GM21786 (cell line): ENCODE data around the gene SPATA9.
"Not testable (repeated sequence)": the region's sequence is repeated elsewhere in the genome, so short reads cannot be mapped to it uniquely, and the experiment has no call there.

Experiments
- ATAC-seq: cut with Tn5 transposase; IDR thresholded peaks from one replicate; pipeline ENCODE4 v1.9.1; 2021; ENCODE audit not compliant: unreplicated experiment

The SPATA9 gene

DNA sequence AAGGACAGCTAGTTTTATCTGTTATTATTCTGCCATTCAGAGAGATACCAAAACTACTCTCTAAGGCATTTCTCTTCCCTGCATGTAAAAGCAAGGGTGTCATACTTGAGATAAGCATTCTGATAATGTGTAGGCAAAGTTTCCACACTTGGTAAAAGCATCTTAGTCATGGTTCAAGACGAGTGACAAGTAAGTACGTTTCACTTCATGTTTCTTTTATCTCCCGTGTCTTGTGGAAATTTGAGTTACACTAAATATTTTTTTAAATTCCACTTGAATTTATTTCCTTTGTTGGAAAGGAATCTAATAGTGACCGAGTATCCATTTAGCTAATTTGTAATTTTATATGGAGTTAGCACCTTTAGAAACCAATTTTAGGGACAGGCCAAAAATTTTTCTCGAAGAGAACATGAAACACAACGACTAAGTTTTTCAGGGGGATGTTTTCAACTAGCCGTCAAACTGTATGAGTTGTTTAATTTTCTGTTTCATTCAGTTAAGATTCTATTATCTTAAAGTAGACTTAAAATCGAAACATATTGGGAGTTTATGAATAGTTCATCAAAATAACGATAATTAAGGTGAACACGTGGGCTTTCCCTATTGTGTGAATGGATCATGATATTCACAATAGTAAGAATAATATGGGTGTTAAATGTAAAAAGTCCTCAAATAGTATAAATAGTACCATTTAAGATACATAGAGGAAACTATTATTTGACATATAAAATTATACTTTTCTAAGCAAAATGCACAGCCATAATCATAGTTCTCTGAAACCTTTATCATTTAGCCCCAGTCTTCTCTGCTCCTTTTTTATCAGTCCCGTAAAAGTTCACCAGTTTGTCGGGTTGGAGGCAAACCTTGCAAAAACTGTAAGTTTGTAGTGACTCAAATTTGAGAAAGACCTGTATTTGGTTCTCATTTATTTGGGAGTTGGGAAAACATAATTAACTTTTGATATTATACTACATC lies 34.6 kb downstream of the SPATA9 start:
- ATAC-seq, result no peak

DNA sequence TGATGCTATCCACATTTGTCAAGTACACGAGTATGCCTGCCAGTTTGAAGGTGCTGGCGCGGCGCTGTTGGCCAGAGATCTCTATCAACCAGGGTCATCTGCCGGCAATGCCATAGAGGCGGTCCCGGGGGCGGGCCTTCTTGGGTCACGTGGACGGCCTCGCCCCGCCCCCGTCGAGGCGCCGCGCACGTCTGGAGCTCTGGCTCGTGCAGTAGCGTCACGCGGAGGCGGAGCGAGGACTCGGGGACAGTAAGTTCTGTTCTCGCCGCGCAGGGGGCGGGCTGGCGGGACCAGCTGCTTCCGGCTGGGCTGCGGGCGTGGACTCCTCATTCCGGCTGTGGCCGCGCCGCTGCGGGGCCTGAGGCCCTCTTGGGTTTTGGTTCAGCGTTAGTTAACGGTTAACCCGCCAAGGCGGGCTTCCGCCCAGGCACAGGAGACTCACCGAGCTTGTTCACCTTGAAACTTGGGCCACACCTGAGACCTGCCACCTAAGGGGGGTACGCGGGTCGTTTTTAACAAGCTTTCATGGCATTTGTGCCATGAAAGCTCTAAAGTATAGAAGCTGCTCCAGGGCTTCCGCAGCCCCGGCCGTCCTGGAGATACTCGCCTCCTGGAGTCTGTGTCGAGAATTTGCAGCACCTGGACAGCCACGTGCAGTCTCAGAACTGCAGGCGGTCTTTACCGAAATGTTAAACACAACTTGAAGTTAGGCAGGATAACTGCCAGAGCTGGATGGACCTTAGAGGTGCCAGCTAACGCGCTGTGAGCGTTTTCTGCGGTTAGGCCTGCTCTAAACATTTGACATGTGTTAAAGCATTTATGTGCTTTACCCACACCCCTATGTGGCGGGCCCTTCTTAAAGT lies 36.0 kb downstream of the SPATA9 start, which contains the start of gene RFESD:
RFESD (plus strand) TSS at position 209 of the 863 bp plus-strand sequence. CDS start 5,495 bp downstream, outside the sequence.
- ATAC-seq, result peak; percentile 97

DNA sequence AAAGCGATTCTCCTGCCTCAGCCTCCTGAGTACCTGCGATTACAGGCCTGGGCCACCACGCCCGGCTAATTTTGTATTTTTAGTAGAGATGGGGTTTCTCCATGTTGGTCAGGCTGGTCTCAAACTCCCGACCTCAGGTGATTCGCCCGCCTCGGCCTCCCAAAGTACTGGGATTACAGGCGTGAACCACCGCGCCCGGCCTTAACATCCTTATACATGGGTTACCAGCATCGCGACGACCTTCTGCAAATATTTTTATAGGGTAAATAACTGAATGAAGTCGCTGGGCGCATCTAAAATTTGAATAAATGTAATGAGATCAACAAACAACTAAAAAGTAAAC lies 36.6 kb downstream of the SPATA9 start:
- not testable (repeated sequence) for ATAC-seq

DNA sequence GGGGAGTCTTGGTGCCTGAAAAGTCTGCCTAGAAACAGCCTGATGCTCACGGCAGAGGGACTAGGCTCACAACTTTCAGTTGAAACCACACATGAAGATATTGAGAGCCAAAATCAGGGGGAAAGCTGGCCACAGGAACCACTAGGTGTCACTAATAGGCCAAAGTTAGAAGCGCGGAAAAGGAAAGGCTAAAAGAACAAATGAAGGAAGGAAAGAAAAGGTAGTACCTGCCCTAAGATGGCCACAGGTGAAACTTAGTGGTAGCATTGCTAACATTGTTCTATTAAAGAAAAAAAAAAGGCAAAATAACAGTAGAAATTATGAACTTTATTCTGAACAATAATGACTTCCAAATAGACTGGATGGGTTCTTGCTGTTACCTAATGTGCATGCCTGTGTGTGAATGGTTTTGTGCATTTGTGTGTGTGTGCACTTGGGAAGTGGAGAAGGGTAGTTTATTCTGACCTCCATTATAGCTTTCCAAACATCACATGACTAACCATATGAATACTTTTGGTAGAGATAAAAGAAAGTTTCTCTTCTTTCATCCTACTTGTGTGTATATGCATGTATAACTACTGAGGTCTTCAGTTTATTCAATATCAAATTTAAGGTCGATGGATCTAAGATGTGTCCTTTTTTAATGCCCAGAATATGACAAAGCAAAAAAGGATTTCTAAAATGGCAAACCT lies 38.3 kb downstream of the SPATA9 start:
- peak; percentile 40 for ATAC-seq

DNA sequence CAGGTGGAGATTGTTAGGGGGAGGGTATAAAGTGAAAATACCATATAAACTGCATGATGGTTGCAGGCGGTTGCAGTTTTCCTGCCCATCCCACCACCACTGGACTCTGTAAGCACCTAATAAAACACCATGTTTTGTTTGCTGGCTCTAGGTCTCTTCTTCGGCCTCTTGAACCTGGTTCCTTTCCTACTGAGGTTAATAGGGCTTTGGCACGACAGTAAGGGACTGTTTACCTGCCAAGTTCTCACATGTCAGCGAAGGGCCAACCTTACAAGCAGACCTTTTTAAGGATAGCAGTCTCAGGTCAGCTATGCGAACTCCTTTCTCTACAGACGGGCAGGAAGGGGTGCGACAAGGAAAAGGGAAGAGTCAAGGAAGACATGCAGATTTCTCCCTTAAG lies 39.6 kb downstream of the SPATA9 start:
- no peak for ATAC-seq

DNA sequence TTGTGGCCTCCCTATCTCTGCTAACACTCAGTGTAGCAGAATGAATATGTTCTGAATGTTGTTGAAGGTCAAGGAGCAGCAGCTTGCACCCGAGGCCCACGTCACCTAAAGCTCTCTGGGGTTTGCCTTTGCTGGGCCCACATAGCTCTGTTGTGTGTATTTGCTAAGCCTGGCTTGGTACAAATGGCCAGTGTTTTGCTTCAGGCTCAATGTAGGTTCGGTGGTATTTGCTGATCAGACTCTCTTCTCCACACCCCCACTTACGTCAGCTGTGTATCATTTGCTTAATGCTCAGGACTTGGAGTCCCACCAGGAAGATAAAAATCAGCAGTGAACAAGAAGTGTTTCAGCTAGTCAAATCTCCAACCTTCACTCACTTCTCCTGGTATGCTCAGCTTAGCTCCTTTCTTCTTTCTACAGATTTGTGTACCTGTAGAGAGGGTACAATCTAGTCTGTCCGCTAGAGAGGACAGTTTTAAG lies 41.0 kb downstream of the SPATA9 start:
- ATAC-seq, result no peak

DNA sequence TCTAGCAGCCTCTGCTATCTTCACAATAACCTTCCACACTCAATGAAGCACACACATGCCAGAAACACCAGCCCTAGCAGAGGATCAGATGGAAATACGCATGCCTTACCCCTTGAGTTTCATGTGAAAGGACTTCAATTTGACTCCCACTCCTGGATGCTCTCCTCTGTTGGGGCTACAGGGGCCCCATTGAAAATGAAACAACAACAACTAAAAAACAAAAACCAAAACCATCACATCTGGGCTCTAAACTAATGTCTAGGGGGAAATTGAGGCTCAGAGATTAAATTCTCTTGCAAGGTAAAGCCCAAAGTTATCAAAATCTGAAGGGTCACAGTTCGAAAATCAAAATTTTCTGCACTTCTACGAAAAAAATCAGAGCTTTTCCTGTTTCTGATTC lies 44.2 kb downstream of the SPATA9 start:
- no peak for ATAC-seq

DNA sequence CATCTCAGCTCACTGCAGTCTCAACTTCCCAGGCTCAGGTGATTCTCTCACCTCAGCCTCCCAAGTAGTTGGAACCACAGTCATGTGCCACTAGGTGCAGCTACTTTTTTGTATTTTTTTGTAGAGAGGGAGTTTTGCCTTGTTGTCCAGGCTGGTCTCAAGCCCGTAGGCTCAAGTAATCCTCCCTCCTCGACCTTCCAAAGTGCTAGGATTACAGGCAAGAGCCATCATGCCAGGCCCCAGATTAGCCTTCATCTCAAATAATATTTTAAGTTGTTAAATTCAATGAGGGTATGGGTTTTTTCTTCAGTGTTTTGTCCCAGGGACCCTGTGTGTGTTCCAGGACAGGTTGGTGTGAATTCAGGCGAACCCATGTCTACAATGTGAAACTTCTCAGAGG lies 48.7 kb downstream of the SPATA9 start:
- no peak for ATAC-seq

DNA sequence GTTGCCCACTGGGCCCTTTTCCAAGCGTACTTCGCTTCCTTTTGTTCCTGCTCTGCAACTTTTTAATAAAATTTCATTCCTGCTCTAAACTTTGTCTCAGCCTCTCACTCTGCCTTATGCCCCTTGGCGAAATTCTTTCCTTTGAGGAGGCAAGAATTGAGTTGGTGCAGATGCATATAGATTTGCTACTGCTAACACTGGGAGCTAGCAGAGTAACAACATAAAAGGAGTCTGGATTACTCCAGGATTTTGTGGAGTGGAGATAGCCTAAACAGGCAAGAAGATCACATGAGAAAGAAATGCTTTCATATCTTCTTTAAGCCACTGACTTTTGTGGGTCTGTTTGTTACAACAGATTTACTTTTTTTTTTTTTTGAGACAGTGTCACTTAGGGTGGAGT lies 49.1 kb downstream of the SPATA9 start:
- ATAC-seq, result no peak

DNA sequence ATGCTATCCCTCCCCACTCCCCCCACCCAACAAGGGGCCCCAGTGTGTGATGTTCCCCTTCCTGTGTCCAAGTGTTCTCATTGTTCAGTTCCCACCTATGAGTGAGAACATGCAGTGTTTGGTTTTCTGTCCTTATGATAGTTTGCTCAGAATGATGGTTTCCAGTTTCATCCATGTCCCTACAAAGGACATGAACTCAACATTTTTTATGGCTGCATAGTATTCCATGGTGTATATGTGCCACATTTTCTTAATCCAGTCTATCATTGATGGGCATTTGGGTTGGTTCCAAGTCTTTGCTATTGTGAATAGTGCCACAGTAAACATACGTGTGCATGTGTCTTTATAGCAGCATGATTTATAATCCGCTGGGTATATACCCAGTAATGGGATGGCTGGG lies 49.8 kb downstream of the SPATA9 start:
- not testable (repeated sequence) for ATAC-seq

DNA sequence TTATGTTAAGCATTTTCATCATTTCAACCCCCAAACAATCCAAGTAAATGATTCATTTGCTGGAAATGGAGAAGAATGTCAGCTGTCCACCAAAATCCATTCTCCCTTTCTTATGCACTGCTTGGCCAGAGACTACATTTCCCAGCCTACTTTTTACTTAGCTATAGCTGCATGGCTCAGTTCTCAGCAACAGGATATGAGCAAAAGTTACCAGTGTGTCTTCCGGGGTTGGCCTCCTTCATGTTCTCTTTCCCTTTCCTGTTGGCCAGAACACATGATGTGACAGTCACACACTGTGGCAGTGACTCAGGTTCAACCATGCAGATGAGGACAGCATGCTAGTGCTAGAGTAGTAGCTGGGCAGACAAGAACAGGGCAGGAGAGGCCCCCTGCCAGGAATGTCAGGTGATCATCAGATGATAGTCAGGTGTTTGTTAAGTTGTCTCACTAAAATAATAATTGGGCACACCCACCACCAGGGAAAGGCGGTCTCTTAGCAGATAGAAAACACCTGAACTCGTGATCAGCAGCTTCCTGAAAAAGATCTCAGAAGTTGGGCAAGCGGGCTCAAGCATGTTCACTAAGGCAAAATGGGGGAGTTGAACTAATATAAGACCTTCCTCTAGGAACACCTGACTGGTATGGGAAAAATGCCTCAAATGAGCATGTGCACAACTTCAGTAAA lies 50.7 kb downstream of the SPATA9 start:
- ATAC-seq, result peak; percentile 86

DNA sequence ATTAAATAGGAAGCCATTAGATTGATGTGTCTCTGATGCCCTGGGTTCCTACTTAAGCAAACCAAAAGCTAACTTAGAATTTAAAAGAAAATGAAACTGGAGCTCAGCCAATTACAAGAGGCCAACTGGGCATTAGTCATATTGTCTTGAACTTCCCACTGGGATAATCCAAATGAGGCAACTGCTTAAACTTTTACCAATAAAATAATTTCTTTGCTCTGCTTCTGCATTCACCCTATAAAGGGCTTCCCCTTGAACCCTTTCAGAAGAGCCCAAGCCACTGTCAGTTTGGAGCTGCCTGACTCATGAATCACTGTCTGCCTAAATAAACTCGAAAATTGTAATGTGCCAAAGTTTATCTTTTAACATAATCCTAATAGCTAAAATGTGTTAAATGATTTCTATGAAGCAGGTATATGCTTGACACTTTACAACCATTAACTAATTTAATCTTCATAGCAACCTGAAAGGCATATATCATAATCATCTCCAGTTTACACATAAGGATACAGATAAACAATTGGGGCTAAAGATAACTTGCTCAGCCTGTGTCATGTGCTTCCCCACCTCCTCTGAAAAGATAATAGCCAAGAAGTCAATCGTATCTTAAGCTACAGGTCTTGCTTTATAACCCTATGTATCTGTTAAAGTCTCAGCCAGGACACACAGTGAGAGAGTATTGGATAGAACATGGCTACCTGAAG lies 51.4 kb downstream of the SPATA9 start:
- no peak for ATAC-seq

DNA sequence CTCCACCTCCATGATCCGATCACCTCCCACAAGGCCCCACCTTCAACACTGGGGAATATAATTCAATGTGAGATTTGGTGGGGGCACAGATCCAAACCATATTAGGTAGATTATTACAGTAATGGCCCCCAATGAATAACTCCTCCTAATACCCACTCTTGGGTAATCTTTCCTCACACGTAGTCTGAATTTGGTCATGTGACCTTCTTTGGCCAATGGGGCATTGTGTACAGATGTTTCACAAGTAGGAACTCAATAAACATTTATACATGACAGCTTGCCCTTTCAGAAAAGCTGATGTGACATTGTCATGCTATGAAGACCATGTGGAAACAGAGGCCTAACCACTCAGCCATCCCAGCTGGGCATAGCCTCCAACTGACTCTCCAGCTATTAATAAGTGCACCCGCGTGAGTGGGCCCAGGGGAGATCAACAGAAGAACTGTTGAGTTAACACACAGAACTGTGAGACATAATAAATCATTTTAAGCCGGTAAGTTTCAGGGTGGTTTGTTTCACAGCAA lies 52.3 kb downstream of the SPATA9 start:
- ATAC-seq, result no peak

DNA sequence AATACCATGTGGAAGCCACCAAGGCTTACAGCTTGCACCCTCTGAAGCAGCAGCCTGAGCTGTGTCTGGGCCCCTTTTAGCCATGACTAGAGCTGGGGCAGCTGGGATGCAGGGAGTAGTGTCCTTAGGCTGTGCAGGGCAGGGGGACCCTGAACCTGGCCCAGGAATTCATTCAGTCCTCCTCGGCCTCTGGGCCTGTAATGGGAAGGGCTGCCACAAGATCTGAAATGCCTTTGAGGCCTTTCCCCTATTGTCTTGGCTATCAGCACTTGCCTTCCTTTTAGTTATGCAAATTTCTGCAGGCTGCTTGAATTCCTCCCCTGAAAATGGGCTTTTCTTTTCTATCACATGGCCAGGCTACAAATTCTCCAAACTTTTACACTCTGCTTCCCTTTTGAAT lies 53.9 kb downstream of the SPATA9 start:
- no peak for ATAC-seq

DNA sequence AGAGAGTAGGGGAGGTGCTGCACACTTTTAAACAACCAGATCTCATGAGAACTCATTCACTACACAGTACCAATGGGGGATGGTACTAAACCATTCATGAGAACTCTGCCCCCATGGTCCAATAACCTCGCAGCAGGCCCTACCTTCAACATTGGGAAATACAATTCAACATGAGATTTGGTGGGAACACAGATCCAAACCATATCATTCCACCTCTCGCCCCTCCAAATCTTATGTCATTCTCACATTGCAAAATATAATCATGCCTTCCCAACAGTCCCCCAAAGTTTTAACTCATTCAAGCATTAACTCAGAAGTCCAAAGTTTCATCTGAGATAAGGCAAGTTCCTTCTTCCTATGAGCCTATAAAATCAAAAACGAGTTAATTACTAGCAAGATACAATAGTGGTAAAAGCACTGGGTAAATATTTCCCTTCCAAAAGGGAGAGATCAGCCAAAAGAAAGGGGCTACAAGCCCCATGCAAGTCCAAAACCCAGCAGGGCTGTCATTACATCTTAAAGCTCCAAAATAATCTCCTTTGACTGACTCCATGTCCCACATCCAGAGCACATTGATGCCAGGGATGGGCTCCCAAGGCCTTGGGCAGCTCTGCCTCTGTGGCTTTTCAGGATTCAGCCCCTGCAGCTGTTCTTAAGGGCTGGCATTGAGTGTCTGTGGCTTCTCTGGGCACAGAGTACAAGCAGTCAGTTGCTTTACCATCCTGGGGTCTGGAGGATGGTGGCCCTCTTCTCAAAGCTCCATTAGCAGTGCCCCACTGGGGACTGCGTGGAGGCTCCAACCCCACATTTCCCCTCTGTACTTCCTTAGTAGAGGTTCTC lies 54.6 kb downstream of the SPATA9 start:
- no peak for ATAC-seq

DNA sequence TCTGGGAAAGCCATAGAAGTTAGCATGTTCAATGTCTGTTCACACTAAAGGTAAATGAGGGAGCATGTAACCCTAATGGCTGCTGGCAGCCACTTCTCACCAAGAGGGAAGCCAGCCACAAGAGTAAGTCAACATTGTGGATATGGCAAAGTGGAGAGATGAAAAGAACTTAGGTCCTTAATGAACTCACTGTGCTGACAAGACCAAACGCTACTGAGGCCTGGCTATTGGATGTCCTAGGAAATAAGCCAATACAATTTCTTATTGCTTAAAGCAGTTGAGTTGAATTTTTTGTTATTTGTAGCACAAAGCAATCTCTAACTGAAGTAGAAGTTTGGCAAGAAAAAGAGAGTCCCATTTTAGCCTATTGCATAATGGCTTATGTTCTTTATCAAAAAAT lies 56.1 kb downstream of the SPATA9 start:
- ATAC-seq, result no peak

DNA sequence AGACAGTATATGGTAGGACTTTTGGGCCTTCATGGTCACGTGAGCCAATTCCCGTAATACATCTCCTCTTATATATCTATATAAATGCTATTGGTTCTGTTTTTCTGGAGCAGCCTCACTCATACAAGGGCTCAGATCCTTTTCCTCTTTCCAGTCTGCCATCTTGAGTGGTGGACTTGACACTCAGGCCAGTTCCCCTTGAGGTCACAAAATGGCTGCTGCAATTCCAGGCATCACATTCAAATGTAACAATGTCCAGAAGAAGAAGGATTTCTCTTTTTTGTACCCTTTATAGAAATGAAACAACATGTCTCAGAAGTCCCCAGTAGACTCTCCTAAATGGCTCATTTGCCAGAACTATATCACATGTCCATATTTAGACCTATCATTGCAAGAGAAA lies 58.4 kb downstream of the SPATA9 start:
- ATAC-seq, result no peak

DNA sequence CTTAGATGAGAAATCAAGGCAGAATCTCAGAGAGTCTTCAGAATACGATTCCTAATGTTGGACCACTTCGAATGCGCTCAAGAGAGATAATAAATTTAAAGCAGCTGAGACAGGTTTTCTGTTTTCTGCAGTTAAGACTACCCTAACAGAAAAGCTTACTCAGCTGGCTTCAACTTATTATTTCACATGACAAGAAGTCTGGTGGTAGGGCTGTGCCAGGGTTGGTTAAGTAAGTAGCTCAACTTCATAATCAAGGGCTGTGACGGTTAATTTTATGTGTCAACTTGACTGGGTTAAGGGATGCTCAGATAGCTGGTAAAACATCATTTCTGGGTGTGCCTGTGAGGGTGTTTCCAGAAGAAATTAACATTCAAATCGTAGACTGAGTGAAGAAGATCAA lies 59.1 kb downstream of the SPATA9 start:
- no peak for ATAC-seq
